Fibroblast of upper back skin (primary cell): ENCODE data around the gene BLOC1S5.

ENCODE experiments used
- DNase-seq: peaks from one replicate; pipeline ENCODE4 v3.0.0-alpha.2; 2013

Gene BLOC1S5

GRCh38 chr6:8063761-8064637, at the start of gene BLOC1S5:
Gene BLOC1S5 (minus strand): TSS chr6:8064389. CDS start chr6:8064376, 13 bp downstream.
- DNase-seq: peak; percentile 98

DNA sequence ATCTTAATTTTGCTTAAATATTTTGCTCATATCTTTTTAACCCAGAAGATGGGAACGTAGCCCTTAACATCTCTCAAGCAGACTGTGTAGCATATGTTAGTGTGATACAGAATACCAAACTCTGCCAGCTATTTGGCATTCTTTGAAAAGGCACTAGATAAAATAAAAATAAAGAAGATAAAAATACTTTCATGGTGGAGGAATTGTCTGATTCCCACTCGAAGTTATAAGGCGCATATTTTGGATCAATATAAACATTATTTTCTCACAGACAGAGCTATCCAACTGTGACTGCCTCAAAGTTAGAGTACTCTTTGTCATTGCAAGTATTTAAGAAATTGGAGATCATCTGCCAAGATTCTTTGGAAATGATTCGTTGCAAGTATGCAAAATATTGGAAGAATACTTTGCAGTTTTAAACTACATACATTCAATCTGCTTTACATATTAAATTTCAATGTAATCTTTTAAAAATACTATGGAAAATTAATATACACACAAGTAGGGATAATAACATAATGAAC, 49.0 kb upstream of the BLOC1S5 start:
- DNase-seq: peak; percentile 48

DNA sequence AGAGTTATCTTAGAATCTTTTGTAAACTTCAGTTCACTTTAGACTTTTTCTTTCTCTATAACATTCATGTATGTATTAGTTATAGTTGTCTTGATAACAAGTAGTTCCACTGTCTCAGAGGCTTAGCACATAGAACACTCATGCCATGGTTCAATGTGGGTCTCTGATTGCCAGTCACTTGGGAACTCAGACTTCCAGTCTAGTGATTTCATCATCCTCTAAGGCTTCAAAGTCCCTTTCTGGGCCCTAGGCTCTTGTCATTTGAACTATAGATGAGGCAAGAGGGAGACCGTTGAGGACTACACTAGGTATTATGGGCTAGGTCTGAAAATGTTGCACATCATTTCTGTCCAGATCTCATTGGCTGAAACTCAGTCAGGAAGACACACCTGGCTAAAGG, 46.5 kb upstream of the BLOC1S5 start:
- DNase-seq: no peak

- DNase-seq: no peak
Measured at GRCh38 chr6:8110117-8110721, 46.0 kb upstream of the BLOC1S5 start.

DNA sequence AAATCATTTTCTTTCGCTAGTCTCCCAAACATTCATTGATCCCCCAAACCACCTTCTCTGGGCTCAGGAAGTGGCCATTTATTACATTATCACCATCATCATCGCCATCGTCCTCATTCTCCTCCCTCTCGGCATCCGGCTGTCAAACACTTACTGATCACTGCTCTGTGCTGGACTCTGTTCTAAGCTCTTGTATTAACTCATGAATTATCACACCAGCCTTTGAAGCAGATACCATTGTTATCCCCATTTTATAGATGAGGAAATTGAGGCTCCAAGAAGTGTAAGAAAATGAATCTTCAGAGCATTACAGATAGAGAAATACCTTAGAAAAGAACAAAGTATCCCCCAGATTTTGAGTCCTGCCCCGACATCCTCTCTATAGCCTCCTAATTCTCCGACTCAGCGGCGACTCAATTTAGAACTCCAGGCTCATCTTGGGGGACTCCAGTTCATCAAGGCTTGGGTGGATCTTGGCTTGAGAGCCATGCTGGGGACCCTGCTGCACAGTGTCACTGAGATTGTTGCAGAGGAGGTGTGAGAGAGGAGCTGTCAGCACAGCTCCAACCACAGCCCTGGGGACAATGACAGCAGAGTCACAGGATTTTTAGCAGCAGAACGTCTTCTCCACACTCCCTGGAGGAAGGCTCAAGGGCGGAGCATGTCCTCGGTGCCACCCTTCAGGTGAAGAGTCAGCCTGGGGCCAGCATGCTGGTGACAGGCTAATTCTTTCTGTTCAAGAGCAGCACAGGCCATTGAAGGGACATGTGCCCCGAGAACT, 44.8 kb upstream of the BLOC1S5 start:
- no peak for DNase-seq

DNA sequence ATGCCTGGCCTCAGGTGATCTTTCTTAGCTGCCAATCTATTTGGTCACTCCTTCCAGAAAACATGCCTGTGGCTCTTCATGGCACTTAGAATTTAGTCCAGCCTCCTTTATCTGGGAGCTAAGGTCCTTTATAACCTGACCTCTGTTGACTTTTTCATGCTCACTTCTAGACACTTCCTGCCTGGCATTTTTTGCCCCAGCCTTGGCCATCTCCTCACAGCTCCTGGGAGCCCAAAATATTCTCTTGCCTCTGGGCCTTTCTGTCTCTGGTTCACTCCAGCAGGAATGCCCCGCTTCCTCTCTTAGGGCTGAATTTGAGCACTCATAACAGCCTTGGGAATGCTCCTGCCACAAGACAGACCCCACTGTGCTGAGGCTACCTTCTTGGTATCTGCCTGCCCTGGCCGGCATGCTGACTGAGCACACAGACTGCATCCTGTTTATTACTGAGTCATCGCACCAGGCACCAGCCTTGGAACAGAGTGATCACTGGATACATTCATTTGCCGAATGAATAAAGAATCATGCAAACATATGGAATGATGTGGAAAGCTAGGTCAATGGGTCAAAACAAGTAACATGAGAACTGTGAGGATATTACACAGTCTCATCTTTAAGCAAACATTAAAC, 44.0 kb upstream of the BLOC1S5 start:
- peak; percentile 92 for DNase-seq

- no peak for DNase-seq
Measured at GRCh38 chr6:8105791-8106190, 41.6 kb upstream of the BLOC1S5 start.

- no peak for DNase-seq
Measured at GRCh38 chr6:8103726-8104125, 39.5 kb upstream of the BLOC1S5 start.

DNA sequence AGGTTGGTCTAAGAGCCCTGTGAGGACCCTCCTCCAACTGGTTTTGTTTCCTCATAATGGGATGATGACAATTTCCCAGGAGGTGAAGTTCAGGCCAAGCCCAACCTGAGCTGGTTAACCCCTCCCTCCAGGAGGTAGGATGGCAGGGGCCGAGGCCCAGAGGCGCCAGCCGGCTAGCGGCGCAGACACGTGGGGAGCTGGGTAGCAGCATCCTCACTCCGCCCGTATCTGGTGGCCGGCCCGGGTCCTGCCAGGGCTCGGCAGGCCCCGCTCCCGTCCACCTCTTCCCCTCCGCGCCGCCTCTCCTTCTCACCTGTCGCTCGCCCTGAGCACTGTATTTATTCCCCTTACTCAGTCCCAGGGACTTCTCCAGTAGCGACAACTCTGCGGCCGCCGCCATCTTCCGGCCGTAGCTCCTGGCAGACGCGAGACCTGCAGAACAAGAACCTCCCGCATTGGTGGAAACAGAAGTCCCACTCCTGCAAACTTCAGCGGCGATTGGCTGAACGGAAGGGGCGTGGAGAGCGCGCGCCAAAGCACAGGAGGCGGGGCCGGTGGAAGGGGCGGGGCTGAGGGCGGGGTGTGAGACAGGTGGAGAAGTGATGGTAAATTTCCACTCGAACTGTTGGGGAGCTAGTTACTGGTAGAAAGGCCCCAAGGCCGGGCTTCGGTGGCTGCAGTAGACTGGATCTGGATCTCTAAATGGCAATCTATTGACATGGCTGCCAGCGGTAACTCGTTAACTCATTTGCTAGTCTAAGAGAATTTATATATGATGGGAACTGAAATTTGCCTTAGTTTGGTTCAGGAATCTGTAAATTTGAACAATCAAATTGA, 38.2 kb upstream of the BLOC1S5 start, which contains the start of gene EEF1E1:
Gene EEF1E1, minus strand, starts transcription at position 427 of the 837 bp plus-strand sequence. Its CDS starts 27 bp downstream, at position 400.
- DNase-seq: peak; percentile 93

GRCh38 chr6:8100159-8100854, 36.1 kb upstream of the BLOC1S5 start:
- no peak for DNase-seq

- DNase-seq: no peak
Measured at GRCh38 chr6:8090650-8091049, 26.5 kb upstream of the BLOC1S5 start.

DNA sequence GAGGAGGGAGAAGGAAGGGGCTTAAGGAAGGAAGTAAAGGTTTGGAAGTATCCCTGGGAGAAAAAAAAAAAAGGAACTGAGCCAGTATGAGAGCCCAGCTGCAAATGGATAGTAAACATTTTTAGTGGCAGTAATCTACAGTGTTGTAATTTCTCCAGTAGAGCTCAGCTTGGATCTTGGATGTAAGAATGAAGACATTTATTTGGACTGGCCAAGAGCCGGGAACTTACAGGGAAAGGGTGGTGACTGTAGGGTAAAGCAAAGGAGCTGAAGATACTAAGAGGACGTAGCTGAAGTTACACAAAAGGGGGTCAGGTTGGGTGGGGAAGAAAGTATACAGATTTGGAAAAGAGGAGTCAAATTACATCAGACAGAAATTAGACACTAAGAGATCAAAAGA, 24.7 kb upstream of the BLOC1S5 start:
- no peak for DNase-seq

DNA sequence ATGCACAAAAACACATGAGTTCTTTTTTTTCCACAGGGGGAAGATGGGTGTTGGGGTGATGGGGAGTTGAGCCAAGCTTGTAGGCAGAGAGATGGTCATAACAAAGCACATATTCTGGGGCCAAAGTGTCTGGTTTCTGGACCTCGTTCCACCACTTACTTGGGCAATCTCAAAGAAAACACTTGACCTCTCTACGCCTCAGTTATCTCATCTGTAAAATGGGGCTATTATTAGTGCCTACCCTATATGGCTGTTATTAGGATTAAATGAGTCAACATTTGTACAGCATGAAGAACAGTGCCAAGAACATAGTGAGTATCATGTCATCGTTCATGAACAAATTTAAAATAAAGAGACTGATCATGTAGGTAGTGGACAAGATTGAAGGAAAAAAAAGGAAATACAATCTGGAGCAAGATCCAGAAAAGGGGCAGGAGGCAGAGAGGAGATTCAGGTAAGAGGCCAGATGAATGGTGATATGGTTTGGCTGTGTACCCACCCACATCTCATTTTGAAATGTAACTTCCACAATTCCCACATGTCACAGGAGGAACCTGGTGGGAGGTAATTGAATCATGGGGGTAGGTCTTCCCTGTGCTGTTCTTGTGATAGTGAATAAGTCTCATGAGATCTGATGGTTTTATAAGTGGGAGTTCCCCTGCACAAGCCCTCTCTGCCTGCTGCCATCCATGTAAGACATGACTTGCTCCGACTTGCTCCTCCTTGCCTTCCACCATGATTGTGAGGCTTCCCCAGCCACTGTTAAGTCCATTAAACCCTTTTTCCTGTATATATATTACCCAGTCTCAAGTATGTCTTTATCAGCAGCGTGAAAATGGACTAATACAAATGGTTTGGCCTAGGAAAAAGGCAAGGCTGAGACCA, 23.9 kb upstream of the BLOC1S5 start:
- DNase-seq: no peak

GRCh38 chr6:8086755-8087306, 22.6 kb upstream of the BLOC1S5 start:
- no peak for DNase-seq

DNA sequence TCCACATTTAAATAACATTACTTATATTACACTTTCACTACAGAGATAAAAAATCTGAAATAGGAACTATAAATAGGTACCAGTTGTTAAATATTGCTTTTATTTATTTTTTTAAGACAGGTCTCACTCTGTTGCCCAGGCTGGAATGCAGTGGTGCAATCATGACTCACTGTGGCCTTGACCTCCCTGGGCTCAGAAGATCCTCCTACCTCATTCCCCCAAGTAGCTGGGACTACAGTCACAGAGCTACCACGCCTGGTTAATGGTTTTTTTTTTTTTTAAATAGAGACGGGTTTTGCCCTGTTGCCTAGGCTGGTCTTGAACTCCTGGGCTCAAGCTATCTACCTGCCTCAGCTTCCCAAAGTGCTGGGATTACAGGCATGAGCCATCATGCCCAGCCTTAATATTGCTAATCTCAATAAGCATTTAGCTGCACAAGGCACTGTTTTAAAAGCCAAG, 20.9 kb upstream of the BLOC1S5 start:
- peak; percentile 93 for DNase-seq

DNA sequence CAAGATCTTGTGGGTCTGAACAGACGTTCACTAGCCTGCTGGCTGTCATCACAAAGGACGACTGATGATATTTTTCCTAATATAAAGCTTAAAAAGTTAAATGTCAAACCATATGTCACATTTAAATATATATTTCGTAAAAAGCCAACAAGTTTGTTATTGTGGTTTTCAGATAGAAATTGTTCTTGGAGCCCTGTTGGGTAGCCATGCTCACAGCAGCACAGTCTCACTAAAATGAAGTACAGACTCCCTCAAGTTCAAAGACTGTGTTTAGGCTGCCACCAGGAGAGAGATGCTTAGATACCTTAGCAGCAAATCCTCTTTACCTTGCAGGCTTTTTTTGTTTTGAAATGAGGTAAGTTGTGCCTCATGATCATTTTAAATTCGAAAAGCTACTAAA, 20.4 kb upstream of the BLOC1S5 start:
- peak; percentile 71 for DNase-seq

- DNase-seq: peak; percentile 74
Measured at GRCh38 chr6:8082954-8083858, 19.0 kb upstream of the BLOC1S5 start.

DNA sequence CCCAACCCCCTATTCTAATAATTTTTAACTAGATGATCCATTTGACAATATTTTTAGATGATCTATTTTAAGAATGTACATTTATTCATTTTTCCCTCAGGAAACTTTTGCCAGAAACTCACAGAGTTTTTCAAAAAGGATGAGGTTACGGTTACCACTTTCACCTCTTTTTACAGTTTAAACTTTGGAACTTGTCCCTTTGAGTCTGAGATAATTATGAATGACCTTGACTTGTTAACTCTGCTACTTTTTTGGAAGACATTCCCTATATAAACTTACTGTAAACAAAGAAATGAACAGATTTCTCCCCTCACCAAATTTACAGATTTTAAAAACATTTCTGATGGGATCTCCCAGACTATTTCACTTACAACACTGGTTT, 18.4 kb upstream of the BLOC1S5 start:
- no peak for DNase-seq
